ENCODE measurements around the gene B3GNT4.

GRCh38 chr12:122199484-122200355 is 3.8 kb upstream of the B3GNT4 start:
- TF ChIP-seq CTCF (IDR thresholded peaks at IDR 0.05) (no peak), POLR2AphosphoS5 (IDR thresholded peaks at IDR 0.05) (no peak), EP300 (IDR thresholded peaks at IDR 0.05) (no peak), POLR2A (IDR thresholded peaks at IDR 0.05) (no peak)

Measured in sigmoid colon (tissue), 4 donors.